OCI-LY7 (cell line): Measurements from ENCODE around the gene ZDHHC14. TPM values are rescaled to one million over a fixed set of nuclear protein-coding genes. Genes with fewer than 3 reads are reported as not detected.

ENCODE experiments used
- BruUV-seq: library from RNA; stranded (reverse); fragments of 400-500 nt; replicated peaks from 2 replicates; lab custom pipeline; 2021; lab: Mats Ljungman, UMichigan
- CTCF ChIA-PET: fragments of 300-600 bp; sonication (Branson Sonifier 250); formaldehyde crosslinking; loops from one replicate; lab custom pipeline; 2022; ENCODE audit warnings: antibody characterized with exemption; ENCODE audit not compliant: unreplicated experiment; lab: Charles Lee
- POLR2A ChIA-PET: fragments of 300-600 bp; sonication (Branson Sonifier 250); formaldehyde crosslinking; loops from one replicate; lab custom pipeline; 2022; ENCODE audit warnings: antibody characterized with exemption; lab: Charles Lee
- DNase-seq: peaks from one replicate; pipeline ENCODE4 v3.0.0-alpha.2; 2015; ENCODE audit warnings: low spot score
- H2AFZ ChIP-seq: fragments of 200-600 bp; sonication (generic), shearing (Covaris generic); 2 replicates; pipeline ENCODE4 v1.6.1; 2014; ENCODE audit warnings: mild to moderate bottlenecking, antibody characterized with exemption, low read length, moderate library complexity
- H3K27ac ChIP-seq: fragments of 200-600 bp; sonication (generic); 2 replicates; pipeline ENCODE4 v1.5.1; 2014; ENCODE audit warnings: mixed run types, low read depth, mild to moderate bottlenecking, moderate library complexity, low read length, inconsistent platforms; ENCODE audit not compliant: poor library complexity, severe bottlenecking
- H3K36me3 ChIP-seq: fragments of 200-600 bp; sonication (generic); 2 replicates; pipeline ENCODE4 v1.6.1; 2014; ENCODE audit warnings: mild to moderate bottlenecking, antibody characterized with exemption, low read length, moderate library complexity, mixed read lengths; ENCODE audit not compliant: insufficient read depth
- H3K4me1 ChIP-seq: fragments of 200-600 bp; sonication (generic); 2 replicates; pipeline ENCODE4 v1.5.1; 2014; ENCODE audit warnings: mild to moderate bottlenecking, low read length; ENCODE audit not compliant: insufficient read depth, poor library complexity, severe bottlenecking
- H3K4me2 ChIP-seq: fragments of 200-600 bp; sonication (generic); 2 replicates; pipeline ENCODE4 v1.6.1; 2014; ENCODE audit warnings: mild to moderate bottlenecking, low read length
- H3K4me3 ChIP-seq: fragments of 200-600 bp; sonication (generic); 2 replicates; pipeline ENCODE4 v1.5.1; 2014; ENCODE audit warnings: mild to moderate bottlenecking, low read depth, low read length; ENCODE audit not compliant: poor library complexity, severe bottlenecking
- H3K79me2 ChIP-seq: fragments of 200-600 bp; sonication (generic); 2 replicates; pipeline ENCODE4 v1.6.1; 2016; ENCODE audit warnings: low read depth, mild to moderate bottlenecking, low read length, moderate library complexity, mixed read lengths; ENCODE audit not compliant: insufficient read depth
- H3K9me2 ChIP-seq: fragments of 200-600 bp; sonication (generic); 2 replicates; pipeline ENCODE4 v1.6.1; 2016; ENCODE audit warnings: mild to moderate bottlenecking, low read length, mixed read lengths; ENCODE audit not compliant: insufficient read depth
- H3K9me3 ChIP-seq: fragments of 200-600 bp; sonication (generic); 2 replicates; pipeline ENCODE4 v1.6.1; 2014; ENCODE audit warnings: mild to moderate bottlenecking, mixed run types, low read length, mixed read lengths
- H4K20me1 ChIP-seq: fragments of 200-600 bp; sonication (generic); 2 replicates; pipeline ENCODE4 v1.6.1; 2014; ENCODE audit warnings: mild to moderate bottlenecking, antibody characterized with exemption, low read length, moderate library complexity, mixed read lengths; ENCODE audit not compliant: insufficient read depth
- CTCF ChIP-seq: fragments of 200-600 bp; sonication (generic); conservative IDR thresholded peaks from 2 replicates; pipeline ENCODE4 v1.5.1; 2014; ENCODE audit warnings: mild to moderate bottlenecking, antibody characterized with exemption, low read length, moderate library complexity, mixed read lengths
- EZH2phosphoT487 ChIP-seq: fragments of 200-600 bp; sonication (generic); IDR thresholded peaks from 2 replicates; pipeline ENCODE4 v1.6.1; 2018; ENCODE audit warnings: low read depth, borderline replicate concordance, mild to moderate bottlenecking, mixed run types, antibody characterized with exemption, low read length, moderate library complexity, mixed read lengths
- intact Hi-C: fragments of 100-400 bp; cut with micrococcal nuclease; formaldehyde crosslinking; loops from one replicate; pipeline ENCODE4 v1.10.0; 2022; ENCODE audit not compliant: unreplicated experiment
- total RNA-seq, 2 experiments: library from RNA; depleted of rRNA in 1 of 2; stranded (reverse); fragments of >200 nt in 1 of 2; shearing (Covaris generic) in 1 of 2; gene quantifications; 2 replicates each; pipeline ENCODE4 v1.2.3, GENCODE V29; 2014 to 2022

Gene ZDHHC14
- total RNA-seq, 2 experiments from 2014 or later, result 0.69 to 3.0 TPM

- POLR2A ChIA-PET, result interaction anchor here (0.7 kb wide), 1 partner anchor 37 kb away, joined by 3 read pairs; no protein-coding TSS in a partner anchor
- intact Hi-C loops, result no loop called here
- H3K4me2 ChIP-seq, result no peak overlapping the region
Observed at GRCh38 chr6:157516319-157517026, 135.5 kb downstream of the ZDHHC14 start.

GRCh38 chr6:157517601-157518359 lies 136.8 kb downstream of the ZDHHC14 start:
- H3K9me2 ChIP-seq, result no peaks in the 10 kb centered on the region
- no peak for DNase-seq
- H3K4me3 ChIP-seq, result no peak overlapping the region
- no peak for TF ChIP-seq CTCF
- TF ChIP-seq EZH2phosphoT487, result no peak
- no peaks in the 10 kb centered on the region for H3K9me3 ChIP-seq
- no peak overlapping the region for H3K4me2 ChIP-seq
- no peaks in the 10 kb centered on the region for H4K20me1 ChIP-seq
- ChIA-PET POLR2A (no interaction called here), CTCF (no interaction called here)
- no TSS peak for BruUV-seq
- H3K79me2 ChIP-seq, result no peaks in the 10 kb centered on the region
- no peaks in the 10 kb centered on the region for H3K4me1 ChIP-seq
- no peak overlapping the region for H2AFZ ChIP-seq
- intact Hi-C loops, result no loop called here
- no peaks in the 10 kb centered on the region for H3K36me3 ChIP-seq
- no peak overlapping the region for H3K27ac ChIP-seq

More at GRCh38 chr6:157516319-157517026, 135.5 kb downstream of the ZDHHC14 start:
- no TSS peak for BruUV-seq
- Histone ChIP-seq H3K4me1 (no peaks in the 10 kb centered on the region), H4K20me1 (no peaks in the 10 kb centered on the region), H3K79me2 (no peaks in the 10 kb centered on the region), H3K4me3 (no peak overlapping the region), H2AFZ (no peak overlapping the region), H3K9me2 (no peaks in the 10 kb centered on the region), H3K36me3 (no peaks in the 10 kb centered on the region), H3K9me3 (no peaks in the 10 kb centered on the region), H3K27ac (no peak overlapping the region)
- no peak for TF ChIP-seq EZH2phosphoT487
- TF ChIP-seq CTCF, result no peak
- DNase-seq, result no peak
- CTCF ChIA-PET, result no interaction called here
